ENCODE measurements around the gene STXBP5. TPM values are rescaled to one million over a fixed set of nuclear protein-coding genes. Genes with fewer than 3 reads are reported as not detected.

The STXBP5 gene
- total RNA-seq, 1 experiment from 2014 or later = 11.6 TPM

DNA sequence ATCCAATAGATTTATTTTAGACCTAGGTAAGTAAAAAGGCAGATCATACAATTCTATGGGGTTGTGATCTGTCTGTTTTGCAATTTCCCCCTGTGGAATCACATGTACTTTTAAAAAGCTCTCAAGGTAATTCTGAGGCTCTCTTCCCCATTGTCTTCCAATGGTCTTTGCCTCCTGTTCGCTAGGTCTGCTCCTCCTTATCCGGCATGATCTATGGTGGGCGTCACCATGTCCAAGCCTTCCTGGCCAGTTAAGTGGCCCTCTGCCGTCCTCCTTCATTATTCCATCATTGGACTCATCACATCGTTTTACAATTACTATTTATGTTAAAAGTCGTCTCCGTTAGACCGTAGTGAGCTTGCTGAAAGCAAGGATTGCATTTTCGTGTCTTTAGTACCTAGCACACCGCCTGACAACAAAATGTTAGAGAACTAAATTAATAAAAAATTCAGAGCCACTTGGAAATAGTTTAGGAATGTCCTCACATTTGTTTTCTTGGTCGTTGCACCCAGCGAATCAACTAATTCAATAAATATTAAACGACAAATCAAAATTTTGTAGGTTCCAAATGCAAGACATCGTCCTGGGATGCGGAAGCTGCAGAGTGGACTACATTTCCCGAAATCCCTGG, 2.2 kb upstream of the STXBP5 start:
- H3K4me1 ChIP-seq (ENCODE audit: insufficient read depth, low read length) = no peaks in the 10 kb centered on the region; the same call in 1 of the 2 replicates
- DNase-seq = peak; percentile 57
- Mint-ChIP-seq H3K36me3 (ENCODE audit: insufficient read depth in 1 of 3, low read depth in 3 of 3) (no peaks in the 10 kb centered on the region), H3K27me3 (ENCODE audit: low read depth) (no peaks in the 10 kb centered on the region), H3K27ac (peak overlapping the region in 1 of 3 experiments; percentile 81; a peak in 1 of 7 replicates), H3K4me3 (peak overlapping the region; percentile 76 to 95), H3K4me1 (peaks cover 16 to 17% of the 10 kb centered on the region in 2 experiments), H3K9me3 (no peaks in the 10 kb centered on the region)
- H3K79me2 ChIP-seq (ENCODE audit: insufficient read depth, low read length) = peaks cover 1% of the 10 kb centered on the region; the same call in 1 of the 2 replicates
- no peaks in the 10 kb centered on the region for H3K9me3 ChIP-seq (ENCODE audit: control insufficient read depth, low read depth, low read length)
- H3K9ac ChIP-seq (ENCODE audit: extremely low read depth, insufficient read length, low read length) = peak overlapping the region; percentile 16
- H3K23ac ChIP-seq (ENCODE audit: insufficient read length, low read depth, low read length) = no peak overlapping the region
- no peaks in the 10 kb centered on the region for H3K79me1 ChIP-seq (ENCODE audit: insufficient read depth, low read depth, low read length, poor library complexity, severe bottlenecking)
- no peak overlapping the region for H3K4ac ChIP-seq (ENCODE audit: low read depth, low read length)
- no peak overlapping the region for H2BK12ac ChIP-seq (ENCODE audit: insufficient read length, low read depth, low read length)
- H3K4me2 ChIP-seq (ENCODE audit: insufficient read depth, insufficient read length, low read length) = peak overlapping the region; percentile 92
- no peak overlapping the region for H3K14ac ChIP-seq (ENCODE audit: insufficient read depth, low read length)
- H2BK15ac ChIP-seq (ENCODE audit: low read depth, low read length) = no peak overlapping the region
- H4K5ac ChIP-seq (ENCODE audit: insufficient read length, low read depth, low read length) = no peak overlapping the region
- no peaks in the 10 kb centered on the region for H4K20me1 ChIP-seq (ENCODE audit: control insufficient read depth, insufficient read depth, insufficient read length)
- no peak overlapping the region for H2BK5ac ChIP-seq (ENCODE audit: insufficient read length, low read length)
- no CpG with 5 or more reads among the region's 16 CpGs for WGBS (ENCODE audit: extremely low coverage, insufficient read length, low lambda C conversion rate)
- H3K23me2 ChIP-seq (ENCODE audit: insufficient read length, low read depth, low read length, poor library complexity, severe bottlenecking) = peaks cover 18% of the 10 kb centered on the region
- no peak overlapping the region for H3K18ac ChIP-seq (ENCODE audit: insufficient read length, low read depth, low read length)
- H4K91ac ChIP-seq (ENCODE audit: insufficient read length, low read depth, low read length) = no peak overlapping the region
- no peak overlapping the region for H2BK20ac ChIP-seq (ENCODE audit: low read depth, low read length, poor library complexity, severe bottlenecking)
- no peak overlapping the region for H3K56ac ChIP-seq (ENCODE audit: insufficient read length, low read depth, low read length)
- no peak overlapping the region for H2BK120ac ChIP-seq (ENCODE audit: low read depth, low read length, poor library complexity, severe bottlenecking)
- no peak overlapping the region for H4K8ac ChIP-seq (replicated peaks; ENCODE audit: insufficient read length, low read depth, low read length)
- no peak overlapping the region for H2AK5ac ChIP-seq (ENCODE audit: insufficient read length, low read length)
- no peaks in the 10 kb centered on the region for H3K27me3 ChIP-seq (ENCODE audit: insufficient read depth, low read length)
- no peak overlapping the region for H3K27ac ChIP-seq (ENCODE audit: insufficient read length, low read depth, low read length)
- no peak overlapping the region for H3T11ph ChIP-seq (ENCODE audit: low read length)
- TF ChIP-seq, protein P1, sequence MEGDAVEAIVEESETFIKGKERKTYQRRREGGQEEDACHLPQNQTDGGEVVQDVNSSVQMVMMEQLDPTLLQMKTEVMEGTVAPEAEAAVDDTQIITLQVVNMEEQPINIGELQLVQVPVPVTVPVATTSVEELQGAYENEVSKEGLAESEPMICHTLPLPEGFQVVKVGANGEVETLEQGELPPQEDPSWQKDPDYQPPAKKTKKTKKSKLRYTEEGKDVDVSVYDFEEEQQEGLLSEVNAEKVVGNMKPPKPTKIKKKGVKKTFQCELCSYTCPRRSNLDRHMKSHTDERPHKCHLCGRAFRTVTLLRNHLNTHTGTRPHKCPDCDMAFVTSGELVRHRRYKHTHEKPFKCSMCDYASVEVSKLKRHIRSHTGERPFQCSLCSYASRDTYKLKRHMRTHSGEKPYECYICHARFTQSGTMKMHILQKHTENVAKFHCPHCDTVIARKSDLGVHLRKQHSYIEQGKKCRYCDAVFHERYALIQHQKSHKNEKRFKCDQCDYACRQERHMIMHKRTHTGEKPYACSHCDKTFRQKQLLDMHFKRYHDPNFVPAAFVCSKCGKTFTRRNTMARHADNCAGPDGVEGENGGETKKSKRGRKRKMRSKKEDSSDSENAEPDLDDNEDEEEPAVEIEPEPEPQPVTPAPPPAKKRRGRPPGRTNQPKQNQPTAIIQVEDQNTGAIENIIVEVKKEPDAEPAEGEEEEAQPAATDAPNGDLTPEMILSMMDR (conservative IDR thresholded peaks at IDR 0.05) = no peak
- H2AFZ ChIP-seq (ENCODE audit: low read length) = peak overlapping the region; percentile 9

All from H9 (cell line).